Measurements from ENCODE around the gene RAB10.
"Not testable (repeated sequence)": the region's sequence is repeated elsewhere in the genome, so short reads cannot be mapped to it uniquely, and the experiment has no call there.

The RAB10 gene

GRCh38 chr2:26033818-26034636 lies at the start of gene RAB10:
TSS of gene RAB10 (plus strand) at chr2:26034084. CDS start at chr2:26034609, 525 bp downstream.
- DNase-seq: peak; percentile 98

- DNase-seq: no peak
These were observed 45.8 kb upstream of the RAB10 start for GRCh38 chr2:25988134-25988533.

GRCh38 chr2:25989154-25989553 lies 44.7 kb upstream of the RAB10 start:
- DNase-seq: no peak

GRCh38 chr2:25991965-25992364 lies 41.9 kb upstream of the RAB10 start:
- no peak for DNase-seq

GRCh38 chr2:25992556-25992955 lies 41.3 kb upstream of the RAB10 start:
- DNase-seq: no peak

- no peak for DNase-seq
These were observed 40.8 kb upstream of the RAB10 start for GRCh38 chr2:25993049-25993448.

- no peak for DNase-seq
These were observed 39.4 kb upstream of the RAB10 start for GRCh38 chr2:25994509-25994908.

- DNase-seq: no peak
These were observed 37.0 kb upstream of the RAB10 start for GRCh38 chr2:25996844-25997243.

- DNase-seq: not testable (repeated sequence)
These were observed 35.0 kb upstream of the RAB10 start for GRCh38 chr2:25998816-25999383.

- not testable (repeated sequence) for DNase-seq
These were observed 34.5 kb upstream of the RAB10 start for GRCh38 chr2:25999406-25999805.

GRCh38 chr2:26000561-26001082 lies 33.3 kb upstream of the RAB10 start:
- DNase-seq: no peak

GRCh38 chr2:26001743-26002351 lies 32.0 kb upstream of the RAB10 start:
- no peak for DNase-seq

GRCh38 chr2:26002632-26003310 lies 31.1 kb upstream of the RAB10 start:
- DNase-seq: no peak

GRCh38 chr2:26008095-26008494 lies 25.8 kb upstream of the RAB10 start:
- no peak for DNase-seq

GRCh38 chr2:26008851-26009566 lies 24.9 kb upstream of the RAB10 start:
- no peak for DNase-seq

GRCh38 chr2:26009567-26009963 lies 24.3 kb upstream of the RAB10 start:
- DNase-seq: no peak

- no peak for DNase-seq
These were observed 22.9 kb upstream of the RAB10 start for GRCh38 chr2:26010943-26011342.

- DNase-seq: no peak
These were observed 22.3 kb upstream of the RAB10 start for GRCh38 chr2:26011609-26011989.

- no peak for DNase-seq
These were observed 21.7 kb upstream of the RAB10 start for GRCh38 chr2:26011990-26012856.

GRCh38 chr2:26013668-26014067 lies 20.2 kb upstream of the RAB10 start:
- DNase-seq: no peak

GRCh38 chr2:26016012-26016705 lies 17.7 kb upstream of the RAB10 start:
- DNase-seq: no peak
